GM12891 (cell line): ENCODE results near the gene MAT2A.

Experiments
- POLR2A ChIP-seq: IDR thresholded peaks from 2 replicates; pipeline ENCODE4 v1.6.1; 2011; ENCODE audit warnings: low read depth, low read length, control low read depth
- POLR2AphosphoS5 ChIP-seq: IDR thresholded peaks from 2 replicates; pipeline ENCODE4 v1.6.1; 2011; ENCODE audit warnings: low read depth, low read length, control low read depth
- SPI1 ChIP-seq: IDR thresholded peaks from 2 replicates; pipeline ENCODE4 v1.6.1; 2011; ENCODE audit warnings: low read depth, low read length, control low read depth
- TAF1 ChIP-seq: IDR thresholded peaks from 2 replicates; pipeline ENCODE4 v1.6.1; 2011; ENCODE audit warnings: low read depth, low read length, control low read depth

DNA sequence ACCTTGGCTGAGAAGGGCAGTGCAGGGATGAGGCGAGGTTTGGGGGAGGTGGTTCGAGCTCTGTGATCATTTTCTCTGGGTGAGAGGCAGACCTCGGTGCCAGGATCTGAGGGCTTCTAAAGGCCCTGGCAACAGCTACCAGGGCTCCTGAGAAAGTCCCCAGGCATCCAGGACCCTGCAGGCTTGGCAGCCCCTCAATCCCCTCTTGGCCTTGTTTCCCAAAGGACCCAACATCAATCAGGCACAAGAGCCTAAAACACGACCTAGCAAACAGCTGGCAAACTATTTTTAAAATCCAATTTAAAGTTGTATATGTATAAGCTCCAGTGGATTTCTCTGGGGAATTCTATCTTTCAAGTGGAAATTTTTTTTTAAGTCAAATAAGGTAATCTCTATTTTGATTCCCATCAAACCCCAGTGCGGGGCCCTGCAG is 15.0 kb upstream of the MAT2A start:
- TF ChIP-seq TAF1 (no peak), POLR2A (no peak), POLR2AphosphoS5 (no peak), SPI1 (no peak)
